MM.1S (cell line): ENCODE results near the gene SHISA9.

Experiments
- CTCF ChIP-seq: fragments of 300-600 bp; sonication (generic); IDR thresholded peaks from 2 replicates; pipeline ENCODE4 v1.5.1; 2016; ENCODE audit warnings: antibody characterized with exemption, low read length, mixed read lengths
- EZH2 ChIP-seq: fragments of 300-600 bp; sonication (generic); optimal IDR thresholded peaks from 2 replicates; pipeline ENCODE3; 2017; ENCODE audit warnings: low read depth, mild to moderate bottlenecking, antibody characterized with exemption, low read length, mixed read lengths

DNA sequence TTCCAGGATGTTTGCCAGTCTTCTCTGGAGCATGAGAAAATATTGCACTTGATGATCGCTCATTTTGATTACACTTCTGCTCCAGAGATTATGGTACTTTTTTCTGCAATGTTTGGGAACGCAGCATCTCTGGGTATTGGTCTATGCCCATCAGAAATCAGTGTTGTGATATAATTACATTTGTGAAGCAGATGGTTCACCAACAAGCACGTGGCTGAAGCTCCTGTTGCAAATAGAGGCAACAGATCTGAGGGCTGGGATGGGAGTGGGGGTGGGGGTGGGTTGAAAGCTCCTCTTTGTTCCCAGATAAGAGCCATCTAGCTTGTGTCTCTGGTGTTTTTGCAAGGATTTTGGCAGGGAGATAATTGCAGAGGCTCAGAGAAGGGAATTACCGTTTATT, 252.3 kb downstream of the SHISA9 start:
- TF ChIP-seq CTCF (no peak), EZH2 (no peak)
